NCI-H2029 (cell line): ENCODE data around the gene SLC9A8.
"Not testable (repeated sequence)": the region's sequence is repeated elsewhere in the genome, so short reads cannot be mapped to it uniquely, and the experiment has no call there.

Experiments used
- DNase-seq: peaks from one replicate; lab custom pipeline; 2025; lab: John Stamatoyannopoulos, UW

The SLC9A8 gene

DNA sequence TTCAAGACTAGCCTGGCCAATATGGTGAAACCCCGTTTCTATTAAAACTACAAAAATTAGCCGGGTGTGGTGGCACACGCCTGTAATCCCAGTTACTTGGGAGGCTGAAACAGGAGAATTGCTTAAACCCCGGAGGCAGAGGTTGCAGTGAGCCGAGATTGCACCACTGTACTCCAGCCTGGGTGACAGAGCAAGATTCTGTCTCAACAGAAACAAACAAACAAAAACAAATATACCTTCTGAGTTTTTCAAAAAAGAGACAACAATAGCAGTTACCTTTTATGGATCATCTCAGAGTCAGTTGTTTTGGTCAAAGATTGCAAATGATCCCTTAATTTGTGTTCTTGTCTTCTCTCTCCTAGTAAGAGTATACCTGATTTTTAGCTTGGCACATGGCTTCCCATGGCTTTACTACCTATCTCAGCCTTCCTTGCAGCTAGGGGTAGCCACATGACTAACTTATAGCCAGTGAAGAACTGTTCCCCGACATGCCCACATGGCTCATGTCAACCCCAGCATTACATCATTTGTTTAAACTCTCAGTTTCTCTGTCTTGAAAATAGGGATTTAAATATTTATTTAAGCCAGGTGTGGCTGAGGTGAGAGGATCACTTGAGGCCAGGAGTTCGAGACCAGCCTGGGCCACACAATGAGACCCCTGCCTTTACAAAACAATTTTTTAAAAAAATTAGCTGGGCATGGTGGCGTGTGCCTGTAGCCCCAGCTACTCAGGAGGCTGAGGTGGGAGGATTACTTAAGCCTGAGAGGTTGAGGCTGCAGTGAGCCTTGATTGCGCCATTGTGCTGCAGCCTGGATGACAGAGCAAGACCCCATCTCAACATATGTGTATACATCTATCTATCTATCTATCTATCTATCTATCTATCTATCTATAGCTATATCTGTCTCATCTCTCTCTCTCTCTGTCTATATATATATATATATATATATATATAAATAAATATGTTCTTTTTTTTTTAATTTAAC, 25.0 kb upstream of the SLC9A8 start:
- DNase-seq, result no peak

DNA sequence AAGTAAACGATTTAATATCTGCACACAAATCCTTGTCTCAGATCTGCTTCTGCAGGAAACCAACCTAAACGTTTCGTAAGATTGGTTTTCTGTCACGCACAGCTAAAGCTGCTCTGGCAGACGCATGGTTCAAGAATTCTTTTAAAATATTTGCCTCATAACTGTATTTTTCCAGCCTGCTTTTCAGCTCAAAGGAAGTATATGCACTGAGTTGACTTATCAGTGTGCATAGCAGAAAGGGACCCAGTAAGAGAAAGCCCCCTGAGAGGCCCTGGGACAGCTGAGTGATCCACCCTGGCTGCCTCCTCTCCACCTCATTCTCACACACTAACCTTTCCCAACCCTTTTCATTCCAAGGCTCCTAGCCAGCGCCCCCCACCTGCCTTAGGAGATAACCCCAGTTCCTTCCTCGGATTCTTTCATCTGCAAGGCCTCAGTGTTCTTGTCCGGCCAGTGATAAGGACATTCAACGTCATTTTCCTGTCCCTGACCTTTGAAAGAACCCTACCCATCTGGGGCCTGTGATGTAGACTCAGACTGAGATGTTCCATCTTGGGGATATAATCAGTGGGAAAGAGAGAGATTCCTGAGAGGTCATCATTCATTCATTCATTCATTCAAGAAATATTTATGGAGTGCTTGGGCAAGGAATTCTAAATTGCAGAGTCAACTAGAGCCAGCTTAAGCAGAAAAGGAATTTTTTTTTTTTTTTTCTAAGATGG, 22.4 kb upstream of the SLC9A8 start:
- DNase-seq, result no peak

DNA sequence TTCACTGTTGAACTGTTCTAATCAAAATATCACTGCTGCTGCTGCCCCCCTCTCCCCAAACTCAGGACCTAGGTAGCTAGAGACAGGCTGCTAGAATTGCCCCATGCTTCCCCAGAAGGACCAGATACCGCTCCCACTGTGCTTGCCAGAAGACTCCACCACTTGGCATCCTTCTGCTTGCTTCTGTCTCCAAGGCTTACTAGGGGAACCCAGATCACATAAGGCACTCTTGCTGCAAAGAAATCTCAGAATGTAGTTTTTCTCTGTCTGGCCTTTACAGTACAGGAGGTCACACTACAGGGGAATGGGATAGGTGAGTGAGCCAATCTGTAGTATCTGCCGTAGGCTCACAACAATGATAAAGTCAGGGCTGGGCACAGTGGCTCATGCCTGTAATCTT, 21.5 kb upstream of the SLC9A8 start:
- DNase-seq, result no peak

DNA sequence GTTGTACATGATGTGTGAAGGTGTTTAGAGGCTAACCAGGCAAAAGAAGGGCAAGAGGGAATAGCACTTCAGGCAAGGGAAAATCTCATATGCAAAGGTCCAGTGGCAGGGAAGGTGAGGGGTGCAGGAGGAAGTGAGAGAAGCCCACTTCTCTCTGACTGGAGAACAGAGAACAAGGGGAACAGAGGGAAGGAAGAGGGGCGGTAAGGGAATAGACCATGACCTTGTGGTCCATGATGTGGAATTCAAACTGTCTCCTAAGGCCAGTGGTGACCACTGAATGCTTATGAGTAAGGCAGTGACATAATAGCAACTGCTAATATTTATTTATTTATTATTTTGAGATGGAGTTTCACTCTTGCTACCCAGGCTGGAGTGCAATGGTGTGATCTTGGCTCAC, 20.6 kb upstream of the SLC9A8 start:
- no peak for DNase-seq

DNA sequence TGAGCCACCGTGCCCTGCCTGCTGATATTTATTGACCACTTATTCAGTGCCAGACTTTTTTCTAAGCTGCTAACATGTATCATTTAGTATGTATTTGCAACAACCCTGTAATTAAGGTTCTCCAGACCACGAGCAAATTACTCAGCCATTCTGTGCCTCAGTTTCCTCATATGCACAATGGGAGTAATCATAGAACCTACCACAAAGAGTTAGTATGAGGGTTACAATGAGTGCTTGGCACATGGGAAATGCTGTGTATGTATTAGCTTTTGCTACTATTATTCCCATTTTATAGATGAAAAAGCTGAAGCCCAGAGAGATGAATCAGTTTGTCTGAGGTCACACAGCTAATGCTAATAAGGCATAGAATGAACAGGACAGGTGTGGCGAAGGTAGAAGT, 20.0 kb upstream of the SLC9A8 start:
- no peak for DNase-seq

DNA sequence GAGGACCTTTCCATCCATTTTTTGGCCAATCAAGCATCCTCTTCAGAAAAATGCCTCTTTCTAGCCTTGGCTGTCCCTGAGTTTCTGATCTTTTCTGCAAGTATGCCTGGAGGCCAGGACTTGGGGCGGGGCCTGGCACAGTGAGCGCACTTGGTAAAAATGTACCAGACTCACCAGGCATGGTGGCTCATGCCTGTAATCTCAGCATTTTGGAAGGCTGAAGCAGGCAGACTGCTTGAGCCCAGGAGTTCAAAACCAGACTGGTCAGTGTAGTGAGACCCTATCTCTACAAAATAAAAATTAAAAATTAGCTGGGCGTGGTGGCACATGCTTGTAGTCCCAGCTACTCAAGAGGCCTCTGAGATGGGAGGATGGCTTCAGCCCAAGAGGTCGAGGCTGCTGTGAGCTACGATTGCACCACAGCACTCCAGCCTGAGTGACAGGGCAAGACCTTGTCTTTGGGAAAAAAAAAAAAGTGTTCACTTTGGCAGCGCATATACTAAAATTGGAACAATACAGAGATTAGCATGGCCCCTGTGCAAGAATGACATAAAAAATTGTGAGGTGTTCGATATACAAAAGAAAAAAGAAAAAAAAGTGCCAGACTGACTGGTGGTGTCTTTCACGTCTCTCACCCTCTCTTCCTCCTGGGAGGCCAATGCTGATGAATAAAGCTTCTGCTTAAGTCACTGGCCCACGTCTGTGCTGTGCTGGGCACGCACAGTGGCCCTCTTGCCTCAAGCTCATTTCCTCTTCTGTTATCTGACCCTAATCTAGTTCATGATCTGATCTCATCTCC, 18.1 kb upstream of the SLC9A8 start:
- no peak for DNase-seq

DNA sequence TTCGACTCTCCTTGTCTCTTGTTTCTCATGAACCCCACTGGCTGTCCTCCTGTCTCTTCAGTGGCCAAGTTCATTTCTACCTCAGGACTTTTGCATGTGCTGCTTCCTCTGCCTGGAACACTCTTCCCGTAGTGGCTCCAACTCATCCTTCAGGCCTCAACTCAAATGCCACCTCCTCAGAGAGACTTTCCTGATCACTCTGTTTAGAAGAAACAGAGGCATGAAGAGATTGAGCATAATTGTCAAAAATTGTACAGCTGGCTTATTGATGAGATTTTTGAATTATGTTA, 17.5 kb upstream of the SLC9A8 start:
- DNase-seq, result no peak

DNA sequence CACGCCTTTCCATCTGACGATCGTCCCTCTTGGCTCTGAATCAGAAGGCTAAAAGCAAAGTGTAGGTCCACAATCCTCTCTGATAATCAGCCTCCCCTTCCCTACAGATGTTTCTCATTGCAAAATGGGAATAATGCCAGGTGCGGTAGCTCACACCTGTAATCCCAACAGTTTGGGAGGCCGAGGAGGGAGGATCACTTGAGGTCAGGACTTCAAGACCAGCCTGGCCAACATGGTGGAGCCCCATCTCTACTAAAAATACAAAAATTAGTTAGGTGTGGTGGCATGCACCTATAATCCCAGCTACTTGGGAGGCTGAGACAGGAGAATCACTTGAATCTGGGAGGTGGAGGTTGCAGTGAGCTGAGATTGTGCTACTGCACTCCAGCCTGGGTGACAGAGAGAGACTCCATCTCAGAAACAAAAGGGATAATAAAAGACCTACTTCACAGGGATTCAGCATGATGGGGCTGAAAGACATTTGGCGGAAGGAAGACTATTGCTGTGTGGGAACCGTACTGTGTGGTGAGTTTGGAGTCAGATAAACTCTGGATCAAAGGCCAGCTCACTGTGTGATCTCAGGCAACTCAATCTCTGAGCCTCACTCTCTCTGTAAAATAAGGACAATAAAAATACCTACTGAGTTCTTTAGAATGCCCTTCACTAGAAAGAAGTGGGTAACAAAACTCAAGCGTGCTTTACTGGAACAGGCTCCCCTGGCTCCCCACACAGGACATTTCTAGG, 15.9 kb upstream of the SLC9A8 start:
- DNase-seq, result no peak

DNA sequence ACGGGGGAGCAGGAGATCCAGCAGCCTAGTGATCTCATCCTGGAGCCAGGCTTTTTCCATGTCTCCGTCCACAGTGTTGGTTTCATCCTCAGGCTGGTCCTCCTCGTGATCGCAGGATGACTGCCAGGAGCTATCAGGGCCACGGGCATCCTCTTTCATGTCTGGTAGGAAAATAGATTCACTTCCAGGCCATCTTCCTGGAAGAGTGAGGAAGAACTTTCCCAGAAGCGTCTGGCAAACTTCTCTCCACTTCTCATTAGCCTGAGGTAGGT, 15.3 kb upstream of the SLC9A8 start:
- no peak for DNase-seq

DNA sequence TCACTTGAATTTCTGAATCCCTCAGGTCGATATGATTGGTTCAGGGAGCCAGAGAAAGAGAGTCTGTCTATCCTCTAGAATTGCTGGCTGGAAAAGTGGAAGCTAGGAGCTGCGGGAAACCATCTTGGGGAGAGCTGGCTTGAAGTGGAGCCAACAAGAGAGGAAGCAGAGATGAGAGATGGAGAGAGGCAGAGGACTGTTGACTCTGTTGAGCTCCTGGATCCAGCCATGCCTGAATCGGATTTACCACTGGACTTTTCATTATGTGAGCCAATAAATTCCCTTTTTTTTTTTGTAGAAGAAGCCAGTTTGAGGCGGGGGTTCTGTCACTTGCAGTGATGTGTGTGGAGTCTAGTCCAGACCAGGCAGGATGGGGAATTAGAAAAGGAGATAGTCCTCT, 13.9 kb upstream of the SLC9A8 start:
- DNase-seq, result no peak

DNA sequence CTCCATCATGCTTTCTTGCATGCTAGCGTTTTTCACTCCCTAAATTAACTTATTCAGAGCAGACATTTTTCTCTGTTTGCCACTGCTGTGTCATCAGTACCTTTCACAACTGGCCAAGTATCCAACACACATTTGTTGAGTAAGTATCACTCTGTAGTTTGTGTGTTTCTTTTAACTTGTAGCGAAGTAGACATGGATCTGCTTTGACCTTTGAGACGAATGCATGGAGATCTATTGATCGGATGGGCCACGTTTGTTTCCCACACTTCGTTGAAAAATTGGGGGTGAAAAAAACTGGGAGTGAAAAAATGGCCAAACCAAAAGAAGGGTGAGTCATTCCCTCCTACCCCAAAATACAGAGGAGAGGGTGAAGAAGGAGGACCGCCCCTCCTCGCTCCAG, 12.9 kb upstream of the SLC9A8 start:
- DNase-seq, result no peak

DNA sequence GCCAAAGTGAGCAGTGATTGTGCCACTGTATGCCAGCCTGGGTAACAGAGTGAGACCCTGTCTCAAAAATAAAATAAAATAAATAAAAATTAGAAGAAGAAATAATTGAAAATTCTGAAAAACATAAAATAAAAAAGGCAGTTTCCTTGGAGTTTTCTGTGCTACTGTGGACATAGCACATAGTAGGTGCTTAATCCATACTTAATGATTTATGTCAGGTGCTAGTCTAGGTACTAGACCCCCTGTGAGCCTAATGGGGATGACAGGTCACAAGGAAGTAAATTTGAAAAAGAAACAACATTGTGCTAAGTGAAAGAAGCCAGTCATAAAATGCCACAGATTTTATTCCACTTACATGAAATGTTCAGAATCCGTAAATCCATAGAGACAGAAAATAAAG, 9.2 kb upstream of the SLC9A8 start:
- DNase-seq, result no peak

DNA sequence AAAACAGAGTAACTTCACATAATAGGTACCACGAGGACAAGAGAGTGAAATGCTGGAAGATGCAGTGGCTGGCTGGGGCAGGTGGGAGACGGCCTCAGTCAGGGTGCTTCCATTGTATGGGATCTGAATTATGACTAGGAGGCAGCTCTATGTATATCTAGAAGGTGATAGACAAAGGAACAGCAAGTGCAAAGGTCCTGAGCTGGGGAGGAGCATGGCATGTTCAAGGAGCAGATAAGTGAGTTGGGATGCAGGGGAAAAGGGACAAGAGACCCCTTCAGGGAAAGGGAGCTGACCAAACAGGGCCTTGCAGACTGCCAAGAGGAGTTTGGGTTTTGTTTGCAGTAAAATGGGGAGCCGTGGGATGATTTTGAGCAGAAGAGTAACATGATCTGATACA, 8.3 kb upstream of the SLC9A8 start:
- DNase-seq, result no peak

DNA sequence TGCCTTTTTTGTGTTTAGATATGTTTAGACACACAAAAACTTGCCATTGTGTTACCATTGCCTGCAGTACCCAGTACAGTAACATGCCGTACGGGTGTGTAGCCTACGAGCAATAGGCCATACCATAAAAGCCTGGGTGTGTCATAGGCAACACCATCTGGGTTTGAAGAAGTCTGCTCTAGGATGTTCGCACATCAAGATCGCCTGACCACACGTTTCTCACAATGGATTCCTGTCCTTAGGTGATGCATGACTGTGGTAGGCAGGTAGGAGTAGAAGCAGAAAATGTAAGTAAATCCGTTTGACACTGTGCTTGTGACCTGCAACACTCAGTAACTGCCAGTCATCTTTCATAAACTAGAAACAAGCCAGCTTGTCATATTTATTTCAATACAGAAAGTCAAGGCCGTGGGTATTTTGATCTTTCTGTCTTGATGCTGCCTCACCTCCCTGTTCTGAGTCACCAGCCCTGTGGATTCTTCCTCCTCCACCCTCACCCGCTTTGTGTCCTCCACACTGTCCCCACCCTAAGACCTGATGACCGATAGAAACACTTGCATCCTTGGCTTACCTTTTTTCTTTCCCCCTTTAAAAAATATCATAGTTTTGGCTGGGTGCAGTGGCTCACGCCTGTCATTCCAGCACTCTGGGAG, 7.3 kb upstream of the SLC9A8 start:
- not testable (repeated sequence) for DNase-seq

DNA sequence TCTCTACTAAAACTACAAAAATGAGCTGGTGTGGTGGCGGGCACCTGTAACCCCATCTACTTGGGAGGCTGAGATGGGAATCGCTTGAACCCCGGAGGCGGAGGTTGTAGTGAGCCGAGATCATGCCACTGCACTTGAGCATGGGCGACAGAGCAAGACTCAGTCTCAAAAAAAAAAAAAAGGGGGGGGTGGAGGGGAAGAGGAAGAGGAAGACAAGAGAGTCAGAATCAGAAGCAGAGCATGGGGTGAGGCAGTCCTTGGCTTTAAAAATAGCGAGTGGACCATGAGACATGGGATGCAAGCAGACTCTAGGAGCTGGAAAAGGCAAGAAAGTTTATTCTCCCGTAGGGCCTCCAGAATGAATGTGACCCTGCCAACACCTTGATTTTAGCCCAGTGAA, 3.9 kb upstream of the SLC9A8 start:
- DNase-seq, result no peak

DNA sequence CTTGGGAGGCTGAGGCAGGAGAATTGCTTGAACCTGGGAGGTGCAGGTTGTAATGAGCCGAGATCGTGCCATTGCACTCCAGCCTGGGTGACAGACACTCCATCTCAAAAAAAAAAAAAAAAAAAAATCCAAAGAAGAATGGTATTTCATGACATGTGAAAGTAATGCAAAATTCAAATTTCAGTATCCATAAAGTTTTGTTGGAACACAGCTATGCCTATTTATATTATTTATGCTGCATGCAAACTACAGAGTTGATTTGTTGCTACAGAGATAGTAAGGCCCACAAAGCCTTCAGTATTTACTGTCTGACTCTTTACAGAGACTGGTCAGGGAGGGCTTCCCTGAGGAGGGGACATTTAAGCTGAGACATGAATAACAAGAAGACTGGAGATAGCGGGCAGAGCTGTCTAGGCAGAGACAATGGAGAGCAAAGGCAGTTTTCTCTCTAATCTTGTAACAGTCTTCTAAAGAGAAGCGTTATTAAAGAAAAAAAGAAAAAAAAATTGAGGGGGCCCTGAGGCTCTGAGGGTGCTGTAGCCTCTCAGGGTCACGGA, 2.7 kb upstream of the SLC9A8 start:
- DNase-seq, result no peak

DNA sequence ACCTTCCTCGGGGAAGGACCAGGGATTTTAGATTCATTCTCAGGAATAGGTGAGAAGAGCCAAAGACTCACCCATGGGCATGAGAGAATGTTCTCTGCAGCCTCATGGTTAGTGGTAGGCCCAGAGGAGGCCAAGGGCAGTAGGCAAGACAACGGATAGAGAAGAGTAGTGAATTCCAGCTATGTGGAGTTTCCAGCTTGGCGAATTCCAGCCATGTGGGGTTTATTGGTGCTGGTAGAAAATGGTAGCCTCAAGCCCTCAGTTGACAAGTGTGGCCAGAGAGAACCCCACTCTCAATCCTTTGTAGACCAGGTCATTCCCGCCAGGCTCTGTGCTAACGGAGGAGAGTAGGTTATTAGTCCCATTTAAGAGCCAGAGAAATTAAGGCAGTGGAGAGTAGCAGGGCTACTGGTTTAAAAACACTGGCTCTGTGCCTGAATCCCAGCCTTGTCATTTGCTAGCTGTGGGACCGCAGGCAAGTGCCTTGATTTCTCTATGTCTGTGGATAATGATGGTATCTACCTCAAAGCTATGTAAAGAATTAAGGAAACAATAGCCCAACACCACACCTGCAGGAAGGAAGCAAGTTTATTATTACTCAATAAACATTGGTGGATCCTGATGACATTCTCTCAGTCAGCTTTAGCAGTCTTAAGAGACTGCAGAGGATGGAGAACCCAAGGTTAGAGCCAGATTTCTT, 2.0 kb upstream of the SLC9A8 start:
- DNase-seq, result no peak

DNA sequence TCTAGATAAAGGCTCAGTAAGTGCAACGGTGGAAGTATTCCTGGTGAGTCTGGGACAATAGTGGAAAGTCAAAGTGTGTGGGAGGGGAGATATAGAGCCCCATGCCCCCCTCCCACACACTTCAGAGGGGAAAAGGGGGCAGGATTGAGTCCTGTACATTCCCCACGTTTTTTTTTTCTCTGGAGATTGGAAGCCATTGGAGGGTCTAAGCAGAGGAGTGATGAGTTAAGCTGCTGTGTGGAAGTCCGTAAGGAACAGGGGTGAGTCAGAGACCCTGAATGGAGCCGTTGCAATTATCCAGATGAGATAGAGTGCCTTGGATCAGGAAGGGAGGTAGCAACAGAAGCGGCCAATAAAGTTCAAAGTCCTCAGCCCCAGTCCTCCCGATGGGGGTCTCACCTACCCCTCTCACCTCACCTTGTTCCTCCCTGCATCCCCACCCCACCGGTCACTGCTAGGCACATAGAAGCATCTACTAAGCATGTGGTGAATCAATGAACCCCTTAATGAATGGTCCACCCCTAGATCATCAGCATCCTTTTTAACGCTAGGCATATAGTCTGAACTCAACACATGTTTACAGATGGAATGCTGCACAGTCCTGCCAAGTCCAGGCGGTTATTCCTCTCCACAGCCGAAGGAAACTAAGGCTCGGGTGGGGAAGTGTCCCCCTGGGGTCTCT, 662 bp upstream of the SLC9A8 start:
- DNase-seq, result no peak

DNA sequence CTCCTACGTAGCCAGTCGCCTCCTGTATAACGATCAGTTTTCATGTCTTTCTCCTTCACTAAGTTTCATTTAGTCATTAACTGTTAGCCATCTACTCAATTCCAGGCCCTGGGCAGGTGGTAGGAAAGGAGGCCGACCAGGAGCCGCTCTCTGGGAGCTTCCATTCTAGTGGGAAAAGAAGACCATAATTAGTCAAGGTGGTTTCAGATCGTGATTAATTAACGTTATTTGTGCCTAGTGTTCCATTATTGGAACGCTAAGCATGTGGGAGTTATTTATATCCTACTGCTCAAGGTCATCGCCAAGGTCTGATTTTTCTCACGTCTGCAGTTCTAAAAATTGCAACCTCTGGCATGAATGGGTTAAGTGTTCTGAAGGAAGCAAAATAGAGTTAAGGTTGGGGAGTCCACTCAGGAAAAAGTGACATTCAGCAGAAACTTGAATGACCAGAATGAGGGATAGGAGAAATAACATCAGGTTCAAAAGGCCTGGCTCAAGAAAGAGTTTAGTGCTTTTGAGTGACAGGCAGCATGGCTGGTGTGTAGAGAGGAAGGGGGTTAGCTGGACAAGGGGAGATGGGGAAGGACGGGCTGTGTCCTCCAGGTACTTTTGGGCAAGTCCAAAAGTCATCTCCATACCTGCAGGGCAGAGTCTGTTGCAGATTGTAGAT, 812 bp downstream of the SLC9A8 start:
- DNase-seq, result no peak
